GM12878 (cell line): ENCODE results near the gene CDKN2B-AS1. TPM values are rescaled to one million over a fixed set of nuclear protein-coding genes. Genes with fewer than 3 reads are reported as not detected.

Experiments used
- ATAC-seq: fragments of 200-7000 bp; cut with Tn5 transposase; 3 replicates; pipeline ENCODE4 v1.9.1; 2020; ENCODE audit warnings: mild to moderate bottlenecking, moderate library complexity
- BruUV-seq: library from RNA; stranded (reverse); fragments of 400-500 nt; replicated peaks from 2 replicates; lab custom pipeline; 2021; lab: Mats Ljungman, UMichigan
- CTCF ChIA-PET: fragments of 300-600 bp; sonication (Branson Sonifier 250); formaldehyde crosslinking; extraction: SDS; loops from one replicate; lab custom pipeline; 2021; ENCODE audit warnings: inconsistent platforms; lab: Yijun Ruan, JAX
- POLR2A ChIA-PET: fragments of 350-600 bp; formaldehyde crosslinking; extraction: SDS; loops from one replicate; lab custom pipeline; 2021; ENCODE audit warnings: inconsistent platforms; lab: Charles Lee
- RAD21 ChIA-PET: fragments of 300-600 bp; sonication (Branson Sonifier 250); formaldehyde crosslinking; loops from one replicate; lab custom pipeline; 2023; ENCODE audit warnings: antibody characterized with exemption; ENCODE audit not compliant: unreplicated experiment; lab: Charles Lee
- SMC1A ChIA-PET: fragments of 300-600 bp; sonication (Branson Sonifier 250); formaldehyde crosslinking; loops from one replicate; lab custom pipeline; 2023; ENCODE audit not compliant: unreplicated experiment, uncharacterized antibody; lab: Charles Lee
- DNase-seq: peaks from one replicate; pipeline ENCODE4 v3.0.0-alpha.2; 2011; ENCODE audit warnings: low read depth, low spot score
- FAIRE-seq: peaks from 3 replicates; lab custom pipeline; 2011; peaks lifted over from hg19 to GRCh38; lab: Jason Lieb, UNC
- H2AFZ ChIP-seq: 2 replicates; pipeline ENCODE4 v1.6.0; 2011; ENCODE audit warnings: low read depth, low read length, control low read depth; ENCODE audit not compliant: control insufficient read depth
- H3K27ac ChIP-seq: 2 replicates; pipeline ENCODE4 v1.5.1; 2011; ENCODE audit warnings: control low read depth; ENCODE audit not compliant: control insufficient read depth, insufficient read depth
- H3K27me3 ChIP-seq, 2 experiments: replicated peaks in 1 of 2; 2 replicates each; pipeline versions ENCODE4 v1.6.0 to v1.6.1; 2011; ENCODE audit warnings: low read length in 1 of 2; ENCODE audit not compliant: control insufficient read depth in 2 of 2, insufficient read depth in 2 of 2
- H3K36me3 ChIP-seq, 2 experiments: 2 replicates each; pipeline ENCODE4 v1.5.1; 2011; ENCODE audit warnings: low read length in 1 of 2; ENCODE audit not compliant: control insufficient read depth in 2 of 2, insufficient read depth in 2 of 2
- H3K4me1 ChIP-seq: 2 replicates; pipeline ENCODE4 v1.6.1; 2011; ENCODE audit warnings: mild to moderate bottlenecking, low read length, moderate library complexity, mixed read lengths; ENCODE audit not compliant: control insufficient read depth, insufficient read depth
- H3K4me2 ChIP-seq: 2 replicates; pipeline ENCODE4 v1.6.0; 2011; ENCODE audit warnings: control low read depth; ENCODE audit not compliant: control insufficient read depth, insufficient read depth
- H3K4me3 ChIP-seq: fragments of 200-600 bp; sonication (generic); 2 replicates; pipeline ENCODE4 v1.5.1; 2016
- H3K79me2 ChIP-seq: 2 replicates; pipeline ENCODE4 v1.6.0; 2011; ENCODE audit warnings: low read length; ENCODE audit not compliant: control insufficient read depth, insufficient read depth
- H3K9ac ChIP-seq: 2 replicates; pipeline ENCODE4 v1.8.0; 2011; ENCODE audit warnings: low read length, control low read depth, mixed read lengths; ENCODE audit not compliant: control insufficient read depth, insufficient read depth
- H3K9me3 ChIP-seq: replicated peaks from 3 replicates; pipeline ENCODE4 v1.5.1; 2011; ENCODE audit warnings: mild to moderate bottlenecking, low read length; ENCODE audit not compliant: control insufficient read depth, insufficient read depth
- H4K20me1 ChIP-seq: 2 replicates; pipeline ENCODE4 v1.6.0; 2011; ENCODE audit not compliant: control insufficient read depth, insufficient read depth
- HDGF ChIP-seq: fragments of 450-650 bp; IDR thresholded peaks from 2 replicates; pipeline ENCODE4 v1.6.1; 2016; ENCODE audit warnings: antibody characterized with exemption
- MYC ChIP-seq: IDR thresholded peaks from 2 replicates; pipeline ENCODE4 v1.6.1; 2011; ENCODE audit warnings: mild to moderate bottlenecking, low read length, moderate library complexity, inconsistent platforms; ENCODE audit not compliant: insufficient read depth, insufficient replicate concordance, insufficient read length, severe bottlenecking
- ZSCAN29 ChIP-seq: fragments of 450-650 bp; IDR thresholded peaks from 2 replicates; pipeline ENCODE4 v1.6.1; 2017; ENCODE audit warnings: mild to moderate bottlenecking, moderate library complexity
- WGBS: methylation state at CpG from one replicate; pipeline ENCODE4 v1.1.6; 2016; ENCODE audit warnings: low lambda C conversion rate; ENCODE audit not compliant: insufficient replicate concordance, insufficient coverage; ENCODE audit errors: missing lambda C conversion rate; 5-methylcytosine and 5-hydroxymethylcytosine counted together
- in situ Hi-C: fragments of 300-500 bp; cut with MboI; formaldehyde crosslinking; loops from 9 replicates; pipeline ENCODE4 v1.14.3; 2018; ENCODE audit warnings: mixed read lengths
- intact Hi-C: fragments of 100-400 bp; cut with micrococcal nuclease; formaldehyde crosslinking; loops from one replicate; pipeline ENCODE4 v1.14.2; 2022; ENCODE audit not compliant: unreplicated experiment
- polyA plus RNA-seq, 11 experiments: library from polyadenylated mRNA; depleted of rRNA in 4 of 11; unstranded in 6 of 11; stranded (reverse) in 5 of 11; fragments of >200 nt; fragmentation: Nextera tagmentation in 4 of 11; fragmentation: Illumina TruSeq in 1 of 11; extraction: Ambion mirVana in 4 of 11; extraction: Trizol in 1 of 11; gene quantifications; 1 replicate in 1 of 11; 2 replicates in 10 of 11; pipeline versions ENCODE4 v1.2.1 to v1.2.3, GENCODE V29; 2011 to 2016; ENCODE audit warnings: inconsistent platforms in 2 of 11, missing spikeins in 2 of 11, low read depth in 1 of 11
- total RNA-seq, 4 experiments: library from RNA; depleted of rRNA in 3 of 4; stranded (reverse); fragments of >200 nt in 3 of 4; fragmentation: Illumina TruSeq in 1 of 4; extraction: Trizol in 1 of 4; gene quantifications; 2 replicates each; pipeline versions ENCODE4 v1.2.1 to v1.2.3, GENCODE V29; 2013 to 2021
- TF ChIP-seq, protein P1 (sequence below): IDR thresholded peaks from 2 replicates; pipeline ENCODE4 v1.6.1; 2012; ENCODE audit warnings: low read depth, low read length, improper control_type of control experiment
- TF ChIP-seq, protein P2 (sequence below): fragments of 450-650 bp; IDR thresholded peaks from 2 replicates; pipeline ENCODE4 v1.6.1; 2017; ENCODE audit warnings: mild to moderate bottlenecking, moderate library complexity

CDKN2B-AS1 gene
- total and polyA plus RNA-seq, 10 of the 15 experiments (the other 5 are each of a cell fraction or from before 2014, with no cell fraction given): 0.22 to 2.2 (median 1.0) TPM; not detected in 1

DNA sequence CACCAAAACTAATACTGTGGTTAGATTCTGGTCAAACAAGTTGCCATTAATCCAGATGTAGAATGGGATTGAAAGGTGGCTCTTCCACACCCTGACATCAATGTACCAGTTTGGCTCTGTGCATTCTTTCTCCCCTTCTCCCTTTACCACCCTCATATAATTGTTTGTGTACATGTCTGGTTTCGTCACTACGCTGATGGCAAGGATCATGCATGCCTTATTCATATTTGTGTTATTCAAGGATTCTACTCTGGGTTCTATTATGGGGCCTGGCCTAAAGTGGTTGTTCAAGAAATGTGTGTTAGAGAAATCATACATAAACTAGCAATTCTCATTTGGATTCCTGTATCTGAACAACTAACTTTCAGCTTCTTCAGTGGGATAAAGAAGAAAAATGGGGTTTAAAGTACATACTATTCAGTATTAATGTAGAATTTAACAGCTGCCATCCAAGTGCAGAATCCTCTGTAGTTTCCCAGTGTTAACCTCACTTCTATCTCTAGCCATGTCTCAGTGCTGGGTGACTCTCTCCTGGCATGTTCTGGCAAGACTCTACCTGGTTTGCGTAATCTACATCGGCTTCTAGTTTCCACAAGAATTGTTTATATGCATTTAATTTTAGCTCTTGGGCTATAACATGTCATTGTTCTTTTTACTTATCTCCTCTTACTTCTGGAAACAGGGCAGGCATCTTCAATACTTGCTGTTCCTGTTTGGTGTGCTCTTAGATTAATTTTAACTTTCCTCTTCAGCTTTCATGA lies 42.5 kb downstream of the CDKN2B-AS1 start:
- intact Hi-C loops: loop anchor here (10.0 kb wide), 1 partner anchor 198 kb away; no protein-coding TSS in a partner anchor

More for the DNA sequence above, 42.5 kb downstream of the CDKN2B-AS1 start:
- ChIA-PET RAD21 (interaction anchor here (1.1 to 6.9 kb wide), 3 partner anchors 29 to 416 kb away, joined by 3 to 59 read pairs (median 4); partner anchors contain the start of gene CDKN2B), POLR2A (no interaction called here), CTCF (interaction anchor here (0.6 to 9.7 kb wide), 12 partner anchors 10 to 859 kb away, joined by 3 to 182 read pairs (median 4); partner anchors contain the start of gene CDKN2B), SMC1A (interaction anchor here (0.7 to 5.2 kb wide), 11 partner anchors 8 to 418 kb away, joined by 3 to 56 read pairs (median 4); partner anchors contain the start of gene CDKN2B)
- in situ Hi-C loops: loop anchor here (5.0 kb wide), 1 partner anchor 225 kb away; no protein-coding TSS in a partner anchor
- H3K27ac ChIP-seq: no peak overlapping the region
- H3K4me3 ChIP-seq: no peak overlapping the region
- TF ChIP-seq, protein P1, sequence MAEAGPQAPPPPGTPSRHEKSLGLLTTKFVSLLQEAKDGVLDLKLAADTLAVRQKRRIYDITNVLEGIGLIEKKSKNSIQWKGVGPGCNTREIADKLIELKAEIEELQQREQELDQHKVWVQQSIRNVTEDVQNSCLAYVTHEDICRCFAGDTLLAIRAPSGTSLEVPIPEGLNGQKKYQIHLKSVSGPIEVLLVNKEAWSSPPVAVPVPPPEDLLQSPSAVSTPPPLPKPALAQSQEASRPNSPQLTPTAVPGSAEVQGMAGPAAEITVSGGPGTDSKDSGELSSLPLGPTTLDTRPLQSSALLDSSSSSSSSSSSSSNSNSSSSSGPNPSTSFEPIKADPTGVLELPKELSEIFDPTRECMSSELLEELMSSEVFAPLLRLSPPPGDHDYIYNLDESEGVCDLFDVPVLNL: no peak
- TF ChIP-seq MYC: no peak
- no peak for TF ChIP-seq HDGF
- TF ChIP-seq, protein P2, sequence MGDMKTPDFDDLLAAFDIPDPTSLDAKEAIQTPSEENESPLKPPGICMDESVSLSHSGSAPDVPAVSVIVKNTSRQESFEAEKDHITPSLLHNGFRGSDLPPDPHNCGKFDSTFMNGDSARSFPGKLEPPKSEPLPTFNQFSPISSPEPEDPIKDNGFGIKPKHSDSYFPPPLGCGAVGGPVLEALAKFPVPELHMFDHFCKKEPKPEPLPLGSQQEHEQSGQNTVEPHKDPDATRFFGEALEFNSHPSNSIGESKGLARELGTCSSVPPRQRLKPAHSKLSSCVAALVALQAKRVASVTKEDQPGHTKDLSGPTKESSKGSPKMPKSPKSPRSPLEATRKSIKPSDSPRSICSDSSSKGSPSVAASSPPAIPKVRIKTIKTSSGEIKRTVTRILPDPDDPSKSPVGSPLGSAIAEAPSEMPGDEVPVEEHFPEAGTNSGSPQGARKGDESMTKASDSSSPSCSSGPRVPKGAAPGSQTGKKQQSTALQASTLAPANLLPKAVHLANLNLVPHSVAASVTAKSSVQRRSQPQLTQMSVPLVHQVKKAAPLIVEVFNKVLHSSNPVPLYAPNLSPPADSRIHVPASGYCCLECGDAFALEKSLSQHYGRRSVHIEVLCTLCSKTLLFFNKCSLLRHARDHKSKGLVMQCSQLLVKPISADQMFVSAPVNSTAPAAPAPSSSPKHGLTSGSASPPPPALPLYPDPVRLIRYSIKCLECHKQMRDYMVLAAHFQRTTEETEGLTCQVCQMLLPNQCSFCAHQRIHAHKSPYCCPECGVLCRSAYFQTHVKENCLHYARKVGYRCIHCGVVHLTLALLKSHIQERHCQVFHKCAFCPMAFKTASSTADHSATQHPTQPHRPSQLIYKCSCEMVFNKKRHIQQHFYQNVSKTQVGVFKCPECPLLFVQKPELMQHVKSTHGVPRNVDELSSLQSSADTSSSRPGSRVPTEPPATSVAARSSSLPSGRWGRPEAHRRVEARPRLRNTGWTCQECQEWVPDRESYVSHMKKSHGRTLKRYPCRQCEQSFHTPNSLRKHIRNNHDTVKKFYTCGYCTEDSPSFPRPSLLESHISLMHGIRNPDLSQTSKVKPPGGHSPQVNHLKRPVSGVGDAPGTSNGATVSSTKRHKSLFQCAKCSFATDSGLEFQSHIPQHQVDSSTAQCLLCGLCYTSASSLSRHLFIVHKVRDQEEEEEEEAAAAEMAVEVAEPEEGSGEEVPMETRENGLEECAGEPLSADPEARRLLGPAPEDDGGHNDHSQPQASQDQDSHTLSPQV: no peak
- TF ChIP-seq ZSCAN29: no peak
- no peaks in the 10 kb centered on the region for H3K4me1 ChIP-seq
- H3K4me2 ChIP-seq: no peak overlapping the region
- no peaks in the 10 kb centered on the region for H3K36me3 ChIP-seq
- no peak for FAIRE-seq
- H3K9ac ChIP-seq: no peak overlapping the region
- no peaks in the 10 kb centered on the region for H3K79me2 ChIP-seq
- WGBS: 99% methylated on average over 4 of the region's 4 CpGs
- ATAC-seq: no peak
- H3K27me3 ChIP-seq: no peaks in the 10 kb centered on the region; a peak in 1 of 4 replicates
- no peak for DNase-seq
- no peaks in the 10 kb centered on the region for H3K9me3 ChIP-seq
- BruUV-seq: no TSS peak
- H4K20me1 ChIP-seq: no peaks in the 10 kb centered on the region
- H2AFZ ChIP-seq: no peak overlapping the region
